CD14-positive monocyte (primary cell): ENCODE measurements around the gene HYAL1. TPM values are rescaled to one million over a fixed set of nuclear protein-coding genes. Genes with fewer than 3 reads are reported as not detected.

Experiments used
- DNase-seq, 3 donors: peaks; one replicate each; pipeline ENCODE4 v3.0.0-alpha.2; 2011 to 2022
- H2AFZ ChIP-seq: 2 replicates; pipeline ENCODE4 v1.6.0; 2012; ENCODE audit warnings: mild to moderate bottlenecking, low read depth, low read length, inconsistent platforms; ENCODE audit not compliant: insufficient read depth, poor library complexity, severe bottlenecking
- H3K27ac ChIP-seq, 2 donors: 1 replicate in 1 of 2; 2 replicates in 1 of 2; pipeline ENCODE4 v1.5.1; 2012 to 2013; ENCODE audit warnings: low read length in 2 of 2, control low read depth in 1 of 2, inconsistent platforms in 1 of 2, low read depth in 1 of 2, mild to moderate bottlenecking in 1 of 2
- H3K27me3 ChIP-seq, 2 donors: one replicate each; pipeline versions ENCODE4 v1.6.0 to v1.6.1; 2011 to 2013; ENCODE audit warnings: low read length in 2 of 2; ENCODE audit not compliant: control insufficient read depth in 2 of 2, insufficient read depth in 2 of 2
- H3K36me3 ChIP-seq, 2 donors: replicated peaks in 1 of 2; 1 replicate in 1 of 2; 2 replicates in 1 of 2; pipeline versions ENCODE4 v1.5.1 to v1.6.1; 2012 to 2013; ENCODE audit warnings: low read length in 2 of 2, control low read depth in 1 of 2, inconsistent platforms in 1 of 2, mild to moderate bottlenecking in 1 of 2; ENCODE audit not compliant: insufficient read depth in 2 of 2, control insufficient read depth in 1 of 2
- H3K4me1 ChIP-seq, 2 donors: 1 replicate in 1 of 2; 2 replicates in 1 of 2; pipeline versions ENCODE4 v1.5.1 to v1.6.1; 2012 to 2013; ENCODE audit warnings: low read length in 2 of 2, control low read depth in 1 of 2, inconsistent platforms in 1 of 2, mild to moderate bottlenecking in 1 of 2, moderate library complexity in 1 of 2; ENCODE audit not compliant: insufficient read depth in 2 of 2, control insufficient read depth in 1 of 2
- H3K4me2 ChIP-seq: replicated peaks from 2 replicates; pipeline ENCODE3; 2012; ENCODE audit warnings: low read length, moderate library complexity, mild to moderate bottlenecking; ENCODE audit not compliant: poor library complexity, severe bottlenecking; ENCODE audit errors: extremely low read depth
- H3K4me3 ChIP-seq, 3 experiments: fragments of 200-600 bp in 1 of 3; sonication (generic) in 1 of 3; replicated peaks in 1 of 3; 1 replicate in 2 of 3; 2 replicates in 1 of 3; pipeline ENCODE4 v1.5.1; 2011 to 2013; ENCODE audit warnings: low read length in 3 of 3, mild to moderate bottlenecking in 3 of 3, control low read depth in 2 of 3, low read depth in 2 of 3, inconsistent platforms in 1 of 3, moderate library complexity in 1 of 3
- H3K79me2 ChIP-seq: 2 replicates; pipeline ENCODE4 v1.6.0; 2012; ENCODE audit warnings: mild to moderate bottlenecking, control low read depth, inconsistent platforms, low read length, moderate library complexity; ENCODE audit not compliant: insufficient read depth
- H3K9ac ChIP-seq: 2 replicates; pipeline ENCODE4 v1.6.0; 2017; ENCODE audit warnings: low read length, mild to moderate bottlenecking; ENCODE audit not compliant: insufficient read depth, poor library complexity, severe bottlenecking
- H3K9me3 ChIP-seq, 2 donors: replicated peaks in 1 of 2; 1 replicate in 1 of 2; 2 replicates in 1 of 2; pipeline versions ENCODE4 v1.5.1 to v1.6.1; 2012 to 2013; ENCODE audit warnings: low read length in 2 of 2, control low read depth in 1 of 2; ENCODE audit not compliant: control insufficient read depth in 1 of 2, insufficient read depth in 1 of 2
- H4K20me1 ChIP-seq: 2 replicates; pipeline ENCODE4 v1.6.0; 2012; ENCODE audit warnings: mild to moderate bottlenecking, low read length, control low read depth, moderate library complexity; ENCODE audit not compliant: insufficient read depth
- H3K27ac Mint-ChIP-seq, 7 donors: one replicate each; pipeline ENCODE4 v1.8.0; 2020; ENCODE audit warnings: mild to moderate bottlenecking in 7 of 7, mixed read lengths in 7 of 7, moderate library complexity in 6 of 7, inconsistent platforms in 2 of 7
- H3K27me3 Mint-ChIP-seq, 3 donors: one replicate each; pipeline ENCODE4 v1.8.0; 2021 to 2022; ENCODE audit warnings: low read depth in 3 of 3, mild to moderate bottlenecking in 3 of 3, mixed read lengths in 3 of 3, moderate library complexity in 3 of 3, inconsistent platforms in 1 of 3
- H3K36me3 Mint-ChIP-seq, 2 donors: one replicate each; pipeline ENCODE4 v1.8.0; 2020; ENCODE audit warnings: mixed read lengths in 2 of 2, inconsistent platforms in 1 of 2, mild to moderate bottlenecking in 1 of 2
- H3K4me1 Mint-ChIP-seq: one replicate; pipeline ENCODE4 v1.8.0; 2020; ENCODE audit warnings: mild to moderate bottlenecking, mixed read lengths
- H3K4me3 Mint-ChIP-seq, 2 donors: one replicate each; pipeline ENCODE4 v1.8.0; 2020; ENCODE audit warnings: mild to moderate bottlenecking in 2 of 2, mixed read lengths in 2 of 2, moderate library complexity in 1 of 2
- H3K9me3 Mint-ChIP-seq, 7 donors: one replicate each; pipeline ENCODE4 v1.8.0; 2020 to 2022; ENCODE audit warnings: mixed read lengths in 7 of 7, mild to moderate bottlenecking in 6 of 7, moderate library complexity in 6 of 7, inconsistent platforms in 2 of 7
- WGBS: methylation state at CpG from one replicate; pipeline ENCODE4 v1.1.5; 2013; ENCODE audit warnings: missing lambda C conversion rate; ENCODE audit not compliant: insufficient coverage; 5-methylcytosine and 5-hydroxymethylcytosine counted together
- intact Hi-C, 2 donors: fragments of 100-400 bp; cut with micrococcal nuclease; formaldehyde crosslinking; loops; one replicate each; pipeline versions ENCODE4 v1.15.0 to v1.15.1; 2023
- polyA plus RNA-seq, 3 donors: library from polyadenylated mRNA; depleted of rRNA in 1 of 3; unstranded in 2 of 3; stranded (reverse) in 1 of 3; fragments of 300-500 nt in 2 of 3; fragments of >200 nt in 1 of 3; fragmentation: Illumina TruSeq in 2 of 3; gene quantifications; 1 replicate in 2 of 3; 2 replicates in 1 of 3; pipeline ENCODE4 v1.2.3, GENCODE V29; 2012 to 2021
- TF ChIP-seq, protein P1 (sequence below): fragments of 200-600 bp; IDR thresholded peaks from one replicate; pipeline ENCODE4 v1.8.0; 2022; ENCODE audit warnings: antibody characterized with exemption, mild to moderate bottlenecking

The HYAL1 gene
- polyA plus RNA-seq, 3 donors, result 0.57 TPM; not detected in 2

- Mint-ChIP-seq H3K4me1 (peaks cover 26% of the 10 kb centered on the region), H3K27me3 (peaks cover 1 to 6% (median 3%) of the 10 kb centered on the region in 3 donors), H3K9me3 (peaks cover 0 to 10% (median 4%) of the 10 kb centered on the region in 7 donors), H3K36me3 (peaks cover 47 to 58% of the 10 kb centered on the region in 2 donors), H3K4me3 (no peak overlapping the region), H3K27ac (peak overlapping the region in 5 of 7 donors; percentile 51 to 88 (median 60))
- intact Hi-C loops, result no loop called here
- DNase-seq, result no peak
- WGBS, result 92% methylated on average over 14 of the region's 16 CpGs
- Histone ChIP-seq H3K4me1 (peaks cover 30 to 49% of the 10 kb centered on the region in 2 donors), H2AFZ (no peak overlapping the region), H3K27me3 (no peaks in the 10 kb centered on the region), H3K79me2 (peaks cover 34% of the 10 kb centered on the region), H3K27ac (peak overlapping the region; percentile 5 to 31), H4K20me1 (peaks cover 86% of the 10 kb centered on the region), H3K4me2 (no peak overlapping the region), H3K9ac (no peak overlapping the region), H3K9me3 (peaks cover 0 to 10% of the 10 kb centered on the region in 2 donors), H3K4me3 (no peak overlapping the region), H3K36me3 (peaks cover 48 to 56% of the 10 kb centered on the region in 2 donors)
- TF ChIP-seq, protein P1, sequence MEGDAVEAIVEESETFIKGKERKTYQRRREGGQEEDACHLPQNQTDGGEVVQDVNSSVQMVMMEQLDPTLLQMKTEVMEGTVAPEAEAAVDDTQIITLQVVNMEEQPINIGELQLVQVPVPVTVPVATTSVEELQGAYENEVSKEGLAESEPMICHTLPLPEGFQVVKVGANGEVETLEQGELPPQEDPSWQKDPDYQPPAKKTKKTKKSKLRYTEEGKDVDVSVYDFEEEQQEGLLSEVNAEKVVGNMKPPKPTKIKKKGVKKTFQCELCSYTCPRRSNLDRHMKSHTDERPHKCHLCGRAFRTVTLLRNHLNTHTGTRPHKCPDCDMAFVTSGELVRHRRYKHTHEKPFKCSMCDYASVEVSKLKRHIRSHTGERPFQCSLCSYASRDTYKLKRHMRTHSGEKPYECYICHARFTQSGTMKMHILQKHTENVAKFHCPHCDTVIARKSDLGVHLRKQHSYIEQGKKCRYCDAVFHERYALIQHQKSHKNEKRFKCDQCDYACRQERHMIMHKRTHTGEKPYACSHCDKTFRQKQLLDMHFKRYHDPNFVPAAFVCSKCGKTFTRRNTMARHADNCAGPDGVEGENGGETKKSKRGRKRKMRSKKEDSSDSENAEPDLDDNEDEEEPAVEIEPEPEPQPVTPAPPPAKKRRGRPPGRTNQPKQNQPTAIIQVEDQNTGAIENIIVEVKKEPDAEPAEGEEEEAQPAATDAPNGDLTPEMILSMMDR, result no peak
Observed at GRCh38 chr3:50258979-50259378, 44.4 kb downstream of the HYAL1 start.

DNA sequence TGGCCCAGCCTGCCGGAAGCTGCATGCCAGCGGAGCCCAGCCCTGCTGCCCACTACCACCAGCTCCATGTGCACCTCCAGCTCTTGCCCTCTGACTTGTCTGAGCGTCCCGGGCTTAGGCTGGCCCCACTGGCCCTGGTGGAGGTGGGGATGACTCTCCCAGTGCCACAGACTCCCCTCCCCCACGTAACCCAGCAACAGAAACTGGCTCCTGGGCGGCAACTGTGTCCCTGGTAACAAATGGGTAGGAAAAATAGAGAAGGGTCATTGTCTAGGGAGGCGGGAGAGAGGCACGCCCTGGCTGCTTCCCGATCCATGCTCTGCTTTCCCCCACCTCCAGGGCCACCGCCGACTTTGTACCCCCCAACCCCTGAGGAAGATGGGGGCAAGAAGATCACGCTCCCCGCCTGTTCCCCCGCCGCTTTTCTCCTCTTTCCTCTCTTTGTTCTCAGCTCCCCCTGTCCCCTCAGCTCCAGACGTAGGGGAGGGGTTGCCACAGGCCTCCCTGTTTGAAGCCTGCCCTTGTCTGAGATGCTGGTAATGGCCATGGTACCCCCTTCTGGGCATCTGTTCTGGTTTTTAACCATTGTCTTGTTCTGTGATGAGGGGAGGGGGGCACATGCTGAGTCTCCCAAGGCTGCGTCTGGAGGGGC is 45.2 kb downstream of the HYAL1 start:
- peaks cover 94% of the 10 kb centered on the region for H4K20me1 ChIP-seq
- Mint-ChIP-seq H3K9me3 (peaks cover 0 to 10% (median 4%) of the 10 kb centered on the region in 7 donors), H3K27ac (peak overlapping the region; percentile 49 to 89 (median 79)), H3K4me1 (peaks cover 31% of the 10 kb centered on the region), H3K27me3 (peaks cover 0 to 3% (median 3%) of the 10 kb centered on the region in 3 donors), H3K36me3 (peaks cover 55 to 66% of the 10 kb centered on the region in 2 donors), H3K4me3 (no peak overlapping the region)
- H3K9ac ChIP-seq, result no peak overlapping the region
- no peak overlapping the region for H3K4me2 ChIP-seq
- H3K27ac ChIP-seq, result peak overlapping the region; percentile 33 to 41
- peaks cover 0 to 10% of the 10 kb centered on the region in 2 donors for H3K9me3 ChIP-seq
- H3K79me2 ChIP-seq, result peaks cover 43% of the 10 kb centered on the region
- no peaks in the 10 kb centered on the region for H3K27me3 ChIP-seq
- WGBS, result 90% methylated on average over 2 of the region's 17 CpGs
- H2AFZ ChIP-seq, result no peak overlapping the region
- intact Hi-C loops, result no loop called here
- peaks cover 38 to 58% of the 10 kb centered on the region in 2 donors for H3K4me1 ChIP-seq
- TF ChIP-seq, protein P1, result no peak
- H3K4me3 ChIP-seq, result no peak overlapping the region
- no peak for DNase-seq
- H3K36me3 ChIP-seq, result peaks cover 55 to 65% of the 10 kb centered on the region in 2 donors
